Keratinocyte (primary cell): Measurements from ENCODE around the gene VCL. TPM values are rescaled to one million over a fixed set of nuclear protein-coding genes. Genes with fewer than 3 reads are reported as not detected.

Experiments
- DNase-seq: peaks from one replicate; pipeline ENCODE4 v3.0.0-alpha.2; 2011; ENCODE audit warnings: low read depth, missing footprints, low spot score
- FAIRE-seq: peaks from 2 replicates; lab custom pipeline; 2011; peaks lifted over from hg19 to GRCh38; lab: Jason Lieb, UNC
- H2AFZ ChIP-seq: 2 replicates; pipeline ENCODE4 v1.6.0; 2012; ENCODE audit warnings: low read length, control low read depth, inconsistent platforms; ENCODE audit not compliant: control insufficient read depth
- H3K27ac ChIP-seq: 2 replicates; pipeline ENCODE4 v1.5.1; 2011; ENCODE audit warnings: low read length; ENCODE audit not compliant: control insufficient read depth, insufficient read depth
- H3K27me3 ChIP-seq: 3 replicates; pipeline ENCODE4 v1.6.0; 2011; ENCODE audit warnings: low read length; ENCODE audit not compliant: control insufficient read depth, insufficient read depth; ENCODE audit errors: extremely low read depth
- H3K36me3 ChIP-seq, 2 experiments: 2 replicates in 1 of 2; 3 replicates in 1 of 2; pipeline ENCODE4 v1.5.1; 2011; ENCODE audit warnings: low read length in 2 of 2, mild to moderate bottlenecking in 1 of 2; ENCODE audit not compliant: control insufficient read depth in 2 of 2, insufficient read depth in 2 of 2; ENCODE audit errors: extremely low read depth in 1 of 2
- H3K4me1 ChIP-seq: 3 replicates; pipeline ENCODE4 v1.5.1; 2011; ENCODE audit warnings: low read length; ENCODE audit not compliant: control insufficient read depth, insufficient read depth; ENCODE audit errors: extremely low read depth
- H3K4me2 ChIP-seq: 3 replicates; pipeline ENCODE4 v1.6.0; 2011; ENCODE audit warnings: low read depth, low read length; ENCODE audit not compliant: control insufficient read depth, insufficient read depth; ENCODE audit errors: extremely low read depth
- H3K4me3 ChIP-seq, 3 experiments: fragments of 200-600 bp in 1 of 3; sonication (generic) in 1 of 3; 2 replicates in 2 of 3; 3 replicates in 1 of 3; pipeline ENCODE4 v1.5.1; 2011 to 2016; ENCODE audit warnings: low read length in 3 of 3, mild to moderate bottlenecking in 3 of 3, control low read depth in 2 of 3, inconsistent platforms in 1 of 3, low read depth in 1 of 3, mixed read lengths in 1 of 3, mixed run types in 1 of 3, moderate library complexity in 1 of 3; ENCODE audit not compliant: control insufficient read depth in 2 of 3, insufficient read depth in 2 of 3; ENCODE audit errors: extremely low read depth in 1 of 3
- H3K79me2 ChIP-seq: 2 replicates; pipeline ENCODE4 v1.6.0; 2012; ENCODE audit warnings: low read length; ENCODE audit not compliant: control insufficient read depth, insufficient read depth
- H3K9ac ChIP-seq: 3 replicates; pipeline ENCODE4 v1.6.0; 2011; ENCODE audit warnings: low read length; ENCODE audit not compliant: control insufficient read depth, insufficient read depth; ENCODE audit errors: extremely low read depth
- H3K9me1 ChIP-seq: 3 replicates; pipeline ENCODE4 v1.6.0; 2011; ENCODE audit warnings: low read length; ENCODE audit not compliant: control insufficient read depth, insufficient read depth; ENCODE audit errors: extremely low read depth
- H3K9me3 ChIP-seq: 2 replicates; pipeline ENCODE4 v1.5.1; 2012; ENCODE audit warnings: low read depth, low read length; ENCODE audit not compliant: control insufficient read depth
- H4K20me1 ChIP-seq: 3 replicates; pipeline ENCODE4 v1.6.0; 2011; ENCODE audit warnings: low read length; ENCODE audit not compliant: control insufficient read depth, insufficient read depth; ENCODE audit errors: extremely low read depth
- CTCF ChIP-seq, 3 experiments: IDR thresholded peaks in 1 of 3; conservative IDR thresholded peaks in 1 of 3; optimal IDR thresholded peaks in 1 of 3; 2 replicates in 2 of 3; 3 replicates in 1 of 3; pipeline versions ENCODE3 to v1.5.1; 2011; ENCODE audit warnings: low read length in 3 of 3, mild to moderate bottlenecking in 3 of 3, moderate library complexity in 2 of 3, control low read depth in 1 of 3, inconsistent platforms in 1 of 3; ENCODE audit not compliant: insufficient read depth in 2 of 3; ENCODE audit errors: extremely low read depth in 1 of 3
- EZH2 ChIP-seq: IDR thresholded peaks from one replicate; pipeline ENCODE4 v1.6.1; 2012; ENCODE audit warnings: inconsistent platforms, mild to moderate bottlenecking, low read length, moderate library complexity
- dilution Hi-C: fragments of 300-500 bp; cut with MboI; formaldehyde crosslinking; loops from one replicate; pipeline ENCODE4 v1.7.0; 2020; ENCODE audit warnings: low sequenced_read_pairs; ENCODE audit not compliant: extremely low pct_ligation_motif_present
- polyA plus RNA-seq, 5 experiments: library from polyadenylated mRNA; depleted of rRNA in 3 of 5; stranded (reverse) in 3 of 5; stranded (forward) in 1 of 5; unstranded in 1 of 5; fragments of >200 nt; gene quantifications; 1 replicate in 1 of 5; 2 replicates in 3 of 5; 3 replicates in 1 of 5; pipeline versions ENCODE4 v1.2.1 to v1.2.3, GENCODE V29; 2011 to 2012; ENCODE audit warnings: missing spikeins in 2 of 5, low read depth in 1 of 5, low replicate concordance in 1 of 5

VCL gene
- polyA plus RNA-seq, 1 donor (not counting 4 experiments of a cell fraction or from before 2014, with no cell fraction given) = 102 TPM

- TF ChIP-seq EZH2 (no peak), CTCF (optimal IDR thresholded peaks at IDR 0.05 in 1 of 3, IDR thresholded peaks at IDR 0.05 in 1 of 3, conservative IDR thresholded peaks at IDR 0.05 in 1 of 3; ENCODE audit: extremely low read depth in 1 of 3, insufficient read depth in 2 of 3, low read length in 3 of 3) (no peak)
Measured at GRCh38 chr10:74011770-74012169, 13.9 kb downstream of the VCL start.

GRCh38 chr10:74012480-74012879, 14.6 kb downstream of the VCL start:
- Histone ChIP-seq H3K79me2 (peaks cover 92% of the 10 kb centered on the region), H3K36me3 (peaks cover 4% of the 10 kb centered on the region in 2 experiments), H2AFZ (no peak overlapping the region), H3K9ac (no peak overlapping the region), H3K9me1 (peaks cover 3% of the 10 kb centered on the region), H3K27me3 (no peaks in the 10 kb centered on the region), H3K27ac (no peak overlapping the region), H3K4me2 (no peak overlapping the region), H3K9me3 (no peaks in the 10 kb centered on the region), H4K20me1 (peaks cover 3% of the 10 kb centered on the region), H3K4me3 (no peak overlapping the region), H3K4me1 (peaks cover 27% of the 10 kb centered on the region)
- TF ChIP-seq CTCF (optimal IDR thresholded peaks at IDR 0.05 in 1 of 3, IDR thresholded peaks at IDR 0.05 in 1 of 3, conservative IDR thresholded peaks at IDR 0.05 in 1 of 3; ENCODE audit: extremely low read depth in 1 of 3, insufficient read depth in 2 of 3, low read length in 3 of 3) = no peak
- no peak for TF ChIP-seq EZH2
- FAIRE-seq (peak; percentile 9), DNase-seq (no peak)
- dilution Hi-C loops = no loop called here

More at GRCh38 chr10:74011770-74012169, 13.9 kb downstream of the VCL start:
- no peak overlapping the region for H2AFZ ChIP-seq
- H3K9me1 ChIP-seq = peaks cover 3% of the 10 kb centered on the region
- no peak for DNase-seq
- H3K4me2 ChIP-seq = peak overlapping the region; percentile 23
- H3K4me3 ChIP-seq = no peak overlapping the region
- dilution Hi-C loops = no loop called here
- H3K9me3 ChIP-seq = no peaks in the 10 kb centered on the region
- FAIRE-seq = peak; percentile 36
- peaks cover 3% of the 10 kb centered on the region for H4K20me1 ChIP-seq
- H3K36me3 ChIP-seq = peaks cover 4 to 7% of the 10 kb centered on the region in 2 experiments
- no peak overlapping the region for H3K27ac ChIP-seq
- no peaks in the 10 kb centered on the region for H3K27me3 ChIP-seq
- H3K9ac ChIP-seq = no peak overlapping the region
- peaks cover 27% of the 10 kb centered on the region for H3K4me1 ChIP-seq
- H3K79me2 ChIP-seq = peaks cover 95% of the 10 kb centered on the region
